GM19372 (cell line): Measurements from ENCODE around the gene DDX39B.
A peak's percentile ranks its signal among the peaks of the same experiment; 100 is the strongest.
"Not testable (repeated sequence)": the region's sequence is repeated elsewhere in the genome, so short reads cannot be mapped to it uniquely, and the experiment has no call there.

Experiments
- ATAC-seq: cut with Tn5 transposase; IDR thresholded peaks from one replicate; pipeline ENCODE4 v1.9.1; 2021; ENCODE audit warnings: mild to moderate bottlenecking, low read depth, moderate library complexity; ENCODE audit not compliant: unreplicated experiment

The DDX39B gene

GRCh38 chr6:31530659-31531058, 11.1 kb downstream of the DDX39B start:
- no peak for ATAC-seq

GRCh38 chr6:31529329-31530150, 12.3 kb downstream of the DDX39B start:
- no peak for ATAC-seq

GRCh38 chr6:31528821-31529328, 12.9 kb downstream of the DDX39B start, which contains the start of gene MCCD1:
Gene MCCD1, plus strand, starts transcription at chr6:31528962. Its CDS starts 53 bp downstream, at chr6:31529015.
- no peak for ATAC-seq

- no peak for ATAC-seq
Observed at GRCh38 chr6:31528307-31528777, 13.5 kb downstream of the DDX39B start.

- ATAC-seq: no peak
Observed at GRCh38 chr6:31525932-31526591, 15.7 kb downstream of the DDX39B start.

DNA sequence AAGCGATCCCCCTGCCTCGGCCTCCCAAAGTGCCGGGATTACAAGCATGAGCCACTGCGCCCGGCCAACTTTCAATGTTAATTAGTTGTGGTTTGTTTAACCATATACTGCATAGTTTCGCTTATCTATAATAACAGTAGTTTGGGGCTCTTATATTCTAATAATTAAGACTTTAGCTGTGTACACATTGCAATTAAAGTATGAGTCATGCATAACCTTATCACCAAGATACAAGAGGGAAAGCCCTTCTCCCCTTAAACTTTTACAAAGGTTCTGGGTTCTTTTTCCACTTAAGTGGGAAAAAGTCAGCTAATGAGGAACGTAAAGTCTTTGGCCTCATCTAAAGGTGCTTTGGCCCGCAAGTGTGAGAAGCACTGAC, 16.3 kb downstream of the DDX39B start:
- no peak for ATAC-seq

- ATAC-seq: no peak
Observed at GRCh38 chr6:31521835-31522234, 20.0 kb downstream of the DDX39B start.

DNA sequence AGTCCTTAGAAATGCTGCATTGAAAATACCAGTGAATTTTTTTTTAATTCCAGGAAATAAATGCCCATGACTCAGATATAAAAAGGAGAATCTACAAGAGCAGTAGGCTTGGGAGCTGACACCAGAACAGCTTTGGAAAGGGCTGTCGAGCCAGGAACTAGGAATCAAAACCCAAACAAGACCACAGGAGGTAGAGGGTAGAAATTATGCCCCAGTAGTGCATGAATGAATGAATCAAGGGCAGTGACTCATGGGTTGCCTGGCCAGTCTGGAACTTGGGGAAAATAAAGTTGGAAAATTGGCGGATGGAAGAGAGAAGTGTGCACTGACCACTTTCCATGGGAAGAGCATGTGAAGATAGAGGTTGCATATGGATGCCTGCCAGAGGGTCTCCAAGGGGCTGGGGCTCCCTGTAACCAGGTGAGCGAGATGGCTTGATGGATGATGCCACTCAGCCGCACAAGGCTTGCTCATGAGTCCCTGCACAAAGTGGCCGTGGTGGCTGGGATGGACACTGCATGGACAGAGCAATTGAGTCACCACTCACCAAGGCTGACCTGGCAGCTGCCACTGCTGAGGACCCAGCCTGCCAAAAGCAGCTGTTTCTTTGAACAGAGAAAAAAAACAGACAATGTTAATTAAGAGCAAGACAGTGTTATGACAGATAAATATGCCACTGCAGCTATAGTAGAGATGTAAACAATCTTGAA, 28.2 kb downstream of the DDX39B start:
- no peak for ATAC-seq

- ATAC-seq: no peak
Observed at GRCh38 chr6:31510007-31510406, 31.8 kb downstream of the DDX39B start.

- not testable (repeated sequence) for ATAC-seq
Observed at GRCh38 chr6:31509036-31509435, 32.8 kb downstream of the DDX39B start.

DNA sequence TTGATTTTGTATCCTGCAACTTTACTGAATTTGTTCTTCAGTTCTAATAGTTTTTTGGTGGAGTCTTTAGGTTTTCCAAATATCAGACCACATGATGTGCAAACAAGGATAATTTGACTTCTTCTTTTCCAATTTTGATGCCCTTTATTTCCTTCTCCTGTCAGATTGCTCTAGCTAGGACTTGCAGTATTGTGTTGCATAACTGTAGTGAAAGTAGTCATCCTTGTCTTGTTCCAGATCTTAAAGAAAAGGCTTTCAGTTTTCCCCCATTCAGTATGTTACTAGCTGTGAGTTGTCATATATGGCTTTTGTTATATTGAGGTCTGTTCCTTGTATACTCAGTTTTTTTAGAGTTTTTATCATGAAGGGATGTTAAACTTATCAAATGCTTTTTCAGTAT, 39.2 kb downstream of the DDX39B start:
- no peak for ATAC-seq

DNA sequence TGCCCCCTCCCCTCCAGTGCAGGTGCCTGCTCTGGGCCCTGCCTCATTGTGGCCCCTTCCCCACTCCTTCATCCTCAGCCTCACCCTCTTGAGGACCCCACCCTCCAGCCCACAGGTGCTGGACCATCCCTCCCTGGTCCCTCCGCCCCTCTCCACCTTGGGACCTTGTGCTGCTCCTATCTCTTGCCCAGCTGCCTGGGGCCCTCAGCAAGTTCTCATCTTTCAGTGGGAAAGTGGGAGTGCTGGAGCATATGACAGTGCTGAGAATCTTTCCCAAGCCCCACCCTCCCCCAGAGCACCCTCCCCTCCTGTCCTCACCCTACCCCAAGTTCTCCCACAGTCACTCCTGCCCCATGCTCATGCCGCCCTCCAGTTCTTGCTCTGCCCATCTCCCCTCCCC, 42.2 kb downstream of the DDX39B start:
- ATAC-seq: not testable (repeated sequence)

GRCh38 chr6:31498748-31499147, 43.1 kb downstream of the DDX39B start:
- no peak for ATAC-seq

- ATAC-seq: peak; percentile 49
Observed at GRCh38 chr6:31497531-31498476, 44.0 kb downstream of the DDX39B start, which contains the start of gene MICB. Gene MICB, plus strand, starts transcription at chr6:31498145. Its CDS starts 49 bp downstream, at chr6:31498194.

GRCh38 chr6:31496826-31497225, 45.0 kb downstream of the DDX39B start:
- not testable (repeated sequence) for ATAC-seq

GRCh38 chr6:31495580-31495979, 46.2 kb downstream of the DDX39B start:
- no peak for ATAC-seq

DNA sequence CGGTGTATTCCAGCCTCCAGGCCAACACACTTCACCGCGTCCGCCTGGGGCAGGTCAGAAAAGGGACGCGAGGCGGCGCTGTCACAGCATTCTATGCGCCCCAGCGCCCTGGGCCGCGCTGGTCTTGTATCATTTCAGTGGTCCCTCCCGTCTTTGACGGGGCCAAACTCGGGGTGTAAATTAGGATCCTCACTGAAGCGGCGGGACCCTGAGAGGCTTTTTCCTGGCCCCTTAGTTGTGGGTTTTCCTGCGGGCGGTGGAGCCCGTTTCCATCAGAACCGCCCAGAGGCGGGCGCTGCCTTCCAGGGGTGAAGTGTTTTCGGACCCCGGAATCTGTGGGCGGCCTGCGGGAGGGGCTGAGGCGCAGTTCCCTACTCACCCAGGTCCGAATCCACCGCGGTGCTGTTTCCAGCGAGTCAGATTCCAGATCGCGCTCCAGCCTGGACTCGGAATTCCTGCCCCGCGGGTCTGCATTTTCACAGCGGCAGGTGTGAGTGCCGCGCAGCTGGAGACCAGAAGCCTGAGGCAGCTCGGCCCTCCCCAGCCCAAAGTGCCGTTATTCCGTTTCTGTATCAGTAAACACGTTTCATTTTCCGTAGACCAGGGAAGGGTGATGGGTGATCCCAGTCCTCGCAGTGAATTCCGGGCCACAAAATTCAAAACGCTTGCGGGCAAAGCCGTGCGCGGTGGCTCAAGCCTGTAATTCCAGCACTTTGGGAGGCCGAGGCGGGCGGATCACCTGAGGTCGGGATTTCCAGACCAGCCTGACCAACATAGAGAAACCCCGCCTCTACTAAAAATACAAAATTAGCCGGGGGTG, 47.7 kb downstream of the DDX39B start:
- no peak for ATAC-seq

DNA sequence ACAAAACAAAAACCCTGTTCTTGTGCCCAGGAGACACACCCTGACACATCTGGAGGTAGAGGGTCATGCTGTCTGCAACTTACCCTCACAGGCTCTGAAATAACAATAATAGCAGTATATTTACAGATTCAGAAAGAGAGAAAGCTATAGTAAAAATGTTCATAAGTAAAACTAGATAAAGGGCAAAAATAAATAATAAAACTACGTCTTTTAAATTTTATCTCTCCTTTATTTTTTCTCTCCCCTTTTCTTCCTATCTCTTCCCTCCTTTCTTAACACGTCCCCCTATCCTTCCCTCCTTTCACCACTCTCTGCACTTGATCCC, 48.3 kb downstream of the DDX39B start:
- not testable (repeated sequence) for ATAC-seq
